GM12891 (cell line): Measurements from ENCODE around the gene NAV2.

Experiments used
- PAX5 ChIP-seq: IDR thresholded peaks from 2 replicates; pipeline ENCODE4 v1.6.1; 2011; ENCODE audit warnings: low read length, moderate library complexity, mild to moderate bottlenecking; ENCODE audit not compliant: insufficient read depth, severe bottlenecking
- SPI1 ChIP-seq: IDR thresholded peaks from 2 replicates; pipeline ENCODE4 v1.6.1; 2011; ENCODE audit warnings: low read depth, low read length, control low read depth

DNA sequence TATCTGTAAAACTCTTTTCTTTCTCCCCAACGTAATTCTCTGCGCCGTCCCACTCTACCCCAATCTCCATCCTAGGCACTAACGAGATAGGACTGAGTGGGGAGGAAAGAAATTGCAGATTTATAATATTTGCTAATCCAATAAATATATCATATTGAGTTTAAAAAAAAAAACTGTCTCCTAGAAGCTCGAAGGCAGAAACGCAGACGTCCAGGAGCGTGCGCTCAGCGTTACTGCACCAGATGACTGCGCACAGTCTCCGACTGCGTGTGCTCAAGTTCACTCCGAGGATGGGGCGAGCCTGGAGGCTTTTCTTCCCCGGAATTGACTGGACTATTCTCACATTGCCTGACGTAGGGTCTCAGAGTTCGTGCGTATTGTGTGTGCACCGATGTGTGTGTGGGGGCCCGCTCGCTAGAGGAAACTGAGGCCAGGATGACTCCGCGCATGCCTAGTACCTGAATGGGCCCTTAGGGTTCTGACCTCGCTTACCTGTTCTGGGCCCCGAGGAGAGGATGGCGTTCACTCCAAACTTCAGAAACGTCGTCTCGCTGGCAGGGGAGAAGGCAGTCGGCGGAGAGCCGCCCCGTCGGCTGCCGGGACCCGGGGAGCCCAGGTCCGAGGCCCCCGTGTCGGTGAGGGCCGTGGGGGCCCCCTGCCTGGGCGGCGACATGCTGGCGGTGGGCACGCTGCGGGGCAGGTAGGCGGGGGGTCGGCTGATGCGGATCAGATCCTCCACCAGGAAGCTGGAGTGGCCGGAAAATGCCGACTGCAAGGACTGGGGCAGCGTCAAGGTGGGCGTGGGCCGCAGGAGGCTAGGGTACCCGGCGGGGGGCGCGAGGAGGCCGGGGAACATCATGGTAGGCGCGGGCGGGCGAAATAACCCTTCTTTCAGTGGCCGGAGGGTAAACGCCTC is 447.1 kb downstream of the NAV2 start:
- no peak for TF ChIP-seq PAX5
- TF ChIP-seq SPI1: no peak
